PFSK-1 (cell line): ENCODE data around the gene FAXDC2.

Source experiments
- FOXP2 ChIP-seq: optimal IDR thresholded peaks from 2 replicates; pipeline ENCODE3; 2011; ENCODE audit warnings: borderline replicate concordance, control low read depth, inconsistent platforms; ENCODE audit not compliant: insufficient read depth; ENCODE audit errors: extremely low read length, extremely low read depth
- REST ChIP-seq, 2 experiments: IDR thresholded peaks; 2 replicates each; pipeline versions ENCODE4 v1.6.1 to v1.8.0; 2011 to 2012; ENCODE audit warnings: low read depth in 2 of 2, low read length in 2 of 2, control low read depth in 1 of 2, inconsistent platforms in 1 of 2, mild to moderate bottlenecking in 1 of 2, moderate library complexity in 1 of 2; ENCODE audit not compliant: insufficient read depth in 1 of 2
- SIN3A ChIP-seq: IDR thresholded peaks from 2 replicates; pipeline ENCODE4 v1.6.1; 2012; ENCODE audit warnings: mild to moderate bottlenecking, low read length, moderate library complexity, borderline replicate concordance; ENCODE audit not compliant: insufficient read depth

- TF ChIP-seq SIN3A (no peak), FOXP2 (no peak), REST (IDR thresholded peaks at IDR 0.05; ENCODE audit: insufficient read depth in 1 of 2, low read depth in 2 of 2, low read length in 2 of 2) (no peak)
Measured at GRCh38 chr5:154795235-154795596, 55.2 kb downstream of the FAXDC2 start.
